ENCODE data around the gene CCNL1. TPM values are rescaled to one million over a fixed set of nuclear protein-coding genes. Genes with fewer than 3 reads are reported as not detected.
A peak's percentile ranks its signal among the peaks of the same experiment; 100 is the strongest.
"Not testable (repeated sequence)": the region's sequence is repeated elsewhere in the genome, so short reads cannot be mapped to it uniquely, and the experiment has no call there.

CCNL1 gene
- total RNA-seq, 2 experiments from 2014 or later: 163 to 215 TPM

GRCh38 chr3:157179365-157179803 is 19.4 kb upstream of the CCNL1 start:
- intact Hi-C loops (cut with DNase I, micrococcal nuclease): loop anchor here in 1 of 2 experiments (5.0 to 10.0 kb wide), 2 partner anchors 928 to 1465 kb away; partner anchors contain the start of genes GFM1 and SHOX2
- H3K27ac Mint-ChIP-seq: no peak overlapping the region
- peaks cover 15% of the 10 kb centered on the region for H3K4me1 Mint-ChIP-seq
- H3K4me3 Mint-ChIP-seq: no peak overlapping the region
- ATAC-seq: no peak
- H3K9me3 Mint-ChIP-seq (ENCODE audit: low read depth): peaks cover 18% of the 10 kb centered on the region
- CTCF ChIA-PET: no interaction called here
- peaks cover 55% of the 10 kb centered on the region for H3K36me3 Mint-ChIP-seq (ENCODE audit: low read depth)
- POLR2A ChIA-PET: no interaction called here
- H3K27me3 Mint-ChIP-seq: no peaks in the 10 kb centered on the region
- no peak for DNase-seq

GRCh38 chr3:157178503-157179364 is 18.8 kb upstream of the CCNL1 start:
- Mint-ChIP-seq H3K36me3 (ENCODE audit: low read depth) (peaks cover 51% of the 10 kb centered on the region), H3K4me1 (peaks cover 19% of the 10 kb centered on the region), H3K9me3 (ENCODE audit: low read depth) (peaks cover 15% of the 10 kb centered on the region)
- H3K4me3 Mint-ChIP-seq, DNase-seq, H3K27ac Mint-ChIP-seq, POLR2A ChIA-PET, ATAC-seq, H3K27me3 Mint-ChIP-seq: not testable (repeated sequence)
- CTCF ChIA-PET: interaction anchor here (0.6 kb wide), 1 partner anchor 9 kb away, joined by 3 read pairs; no protein-coding TSS in a partner anchor
- intact Hi-C loops (cut with DNase I, micrococcal nuclease): loop anchor here in 1 of 2 experiments (5.0 to 10.0 kb wide), 2 partner anchors 929 to 1466 kb away; partner anchors contain the start of genes GFM1 and SHOX2

DNA sequence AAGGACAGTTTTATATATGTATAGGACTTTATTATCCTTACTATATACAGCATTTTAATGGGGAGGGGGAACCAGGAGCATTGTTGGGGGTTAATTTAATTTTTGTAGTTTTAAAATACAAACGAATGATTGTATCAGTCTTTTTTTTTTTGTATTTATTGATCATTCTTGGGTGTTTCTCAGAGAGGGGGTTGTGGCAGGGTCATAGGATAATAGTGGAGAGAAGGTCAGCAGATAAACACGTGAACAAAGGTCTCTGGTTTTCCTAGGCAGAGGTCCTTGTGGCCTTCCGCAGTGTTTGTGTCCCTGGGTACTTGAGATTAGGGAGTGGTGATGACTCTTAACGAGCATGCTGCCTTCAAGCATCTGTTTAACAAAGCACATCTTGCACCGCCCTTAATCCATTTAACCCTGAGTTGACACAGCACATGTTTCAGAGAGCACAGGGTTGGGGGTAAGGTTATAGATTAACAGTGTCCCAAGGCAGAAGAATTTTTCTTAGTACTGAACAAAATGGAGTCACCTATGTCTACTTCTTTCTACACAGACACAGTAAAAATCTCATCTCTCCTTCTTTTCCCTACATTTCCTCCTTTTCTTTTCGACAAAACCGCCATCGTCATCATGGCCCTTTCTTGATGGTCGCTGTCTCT is 18.0 kb upstream of the CCNL1 start:
- H3K27ac Mint-ChIP-seq; H3K4me3 Mint-ChIP-seq; POLR2A ChIA-PET; H3K9me3 Mint-ChIP-seq (ENCODE audit: low read depth); ATAC-seq; DNase-seq; H3K27me3 Mint-ChIP-seq: not testable (repeated sequence)
- peaks cover 19% of the 10 kb centered on the region for H3K4me1 Mint-ChIP-seq
- H3K36me3 Mint-ChIP-seq (ENCODE audit: low read depth): peaks cover 42% of the 10 kb centered on the region
- intact Hi-C loops (cut with DNase I, micrococcal nuclease): loop anchor here in 1 of 2 experiments (5.0 to 10.0 kb wide), 2 partner anchors 929 to 1467 kb away; partner anchors contain the start of genes GFM1 and SHOX2
- CTCF ChIA-PET: interaction anchor here (0.6 to 0.9 kb wide), 2 partner anchors 9 to 23 kb away, joined by 3 read pairs; no protein-coding TSS in a partner anchor

- peaks cover 20% of the 10 kb centered on the region for H3K4me1 Mint-ChIP-seq
- H3K36me3 Mint-ChIP-seq (ENCODE audit: low read depth): peaks cover 37% of the 10 kb centered on the region
- CTCF ChIA-PET: interaction anchor here (0.6 to 3.8 kb wide), 6 partner anchors 16 to 579 kb away, joined by 3 to 47 read pairs (median 7); partner anchors contain the start of gene CCNL1
- POLR2A ChIA-PET: no interaction called here
- peaks cover 3% of the 10 kb centered on the region for H3K9me3 Mint-ChIP-seq (ENCODE audit: low read depth)
- ATAC-seq (no peak), DNase-seq (no peak)
- H3K4me3 Mint-ChIP-seq: peak overlapping the region; percentile 38
- intact Hi-C loops (cut with DNase I, micrococcal nuclease): loop anchor here in 1 of 2 experiments (5.0 to 10.0 kb wide), 2 partner anchors 930 to 1468 kb away; partner anchors contain the start of genes GFM1 and SHOX2
- H3K27ac Mint-ChIP-seq: peak overlapping the region; percentile 80
- no peaks in the 10 kb centered on the region for H3K27me3 Mint-ChIP-seq
Observed at GRCh38 chr3:157176934-157177333, 17.0 kb upstream of the CCNL1 start.

GRCh38 chr3:157175691-157176507 is 16.0 kb upstream of the CCNL1 start:
- Mint-ChIP-seq H3K4me1 (peaks cover 20% of the 10 kb centered on the region), H3K27me3 (no peaks in the 10 kb centered on the region), H3K9me3 (ENCODE audit: low read depth) (peaks cover 3% of the 10 kb centered on the region), H3K27ac (peak overlapping the region; percentile 99), H3K36me3 (ENCODE audit: low read depth) (peaks cover 34% of the 10 kb centered on the region), H3K4me3 (peak overlapping the region; percentile 94)
- peak; percentile 49 for DNase-seq
- ATAC-seq: no peak
- POLR2A ChIA-PET: interaction anchor here (0.5 to 6.1 kb wide), 8 partner anchors 9 to 687 kb away, joined by 3 to 127 read pairs (median 4); partner anchors contain the start of gene CCNL1
- intact Hi-C loops (cut with DNase I, micrococcal nuclease): loop anchor here (1.0 to 10.0 kb wide), 8 partner anchors 16 to 1469 kb away; partner anchors contain the start of genes CCNL1 (in 2 of the 2), SSR3 (in 2 of the 2), TIPARP (in 2 of the 2) and GFM1 (in 1 of the 2)
- CTCF ChIA-PET: interaction anchor here (1.0 to 3.8 kb wide), 10 partner anchors 9 to 621 kb away, joined by 3 to 47 read pairs (median 4); partner anchors contain the start of genes CCNL1 and SSR3

DNA sequence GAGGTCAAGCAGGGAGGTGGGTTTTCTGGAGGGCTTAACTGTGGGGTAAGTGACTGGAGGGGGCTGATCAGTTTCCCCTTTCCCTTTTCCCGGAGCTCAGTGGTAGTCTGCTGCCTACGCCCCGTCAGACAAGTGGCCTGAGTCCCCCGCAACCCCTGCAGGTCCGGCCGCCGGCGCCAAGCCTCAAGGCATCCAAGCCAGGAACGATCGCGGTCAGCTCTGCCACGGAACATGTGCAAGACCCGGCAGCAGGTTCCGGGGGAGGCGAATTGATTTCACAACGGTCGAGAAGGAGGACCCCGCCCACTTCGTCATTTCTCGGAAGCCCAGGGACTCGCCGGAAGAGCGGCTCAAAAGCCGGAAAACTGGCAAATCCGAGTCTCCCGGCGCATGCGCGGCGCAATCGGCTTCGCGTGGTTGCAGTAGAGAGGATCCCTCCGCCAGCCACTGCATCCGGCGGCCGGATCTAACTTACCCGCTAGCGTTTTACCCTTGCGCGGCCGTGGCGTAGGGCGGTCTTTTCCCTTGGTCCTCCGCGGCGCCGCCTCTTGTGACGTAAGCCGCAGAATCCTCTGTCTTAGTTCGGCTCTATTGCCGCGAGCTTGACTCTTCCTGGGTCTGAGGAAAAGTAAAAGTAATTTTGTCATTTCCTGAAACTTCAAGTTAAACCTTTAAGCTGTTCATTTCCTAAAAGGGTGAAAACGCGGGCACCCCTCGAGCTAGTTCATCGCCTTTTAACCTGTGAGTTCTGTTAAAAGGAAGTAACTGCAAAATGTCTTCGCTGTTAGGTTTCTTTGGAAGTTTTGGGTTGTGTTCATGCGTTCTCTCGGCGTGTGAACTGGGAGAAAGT is 14.9 kb upstream of the CCNL1 start:
- intact Hi-C loops (cut with DNase I, micrococcal nuclease): loop anchor here (1.0 to 10.0 kb wide), 8 partner anchors 15 to 1470 kb away; partner anchors contain the start of genes CCNL1 (in 2 of the 2), SSR3 (in 2 of the 2), TIPARP (in 2 of the 2) and GFM1 (in 1 of the 2)
- DNase-seq: peak; percentile 99
- Mint-ChIP-seq H3K4me3 (peak overlapping the region; percentile 94), H3K27ac (peak overlapping the region; percentile 99), H3K4me1 (peaks cover 20% of the 10 kb centered on the region), H3K27me3 (no peaks in the 10 kb centered on the region), H3K36me3 (ENCODE audit: low read depth) (peaks cover 28% of the 10 kb centered on the region), H3K9me3 (ENCODE audit: low read depth) (peaks cover 3% of the 10 kb centered on the region)
- CTCF ChIA-PET: interaction anchor here (0.6 to 3.8 kb wide), 9 partner anchors 8 to 620 kb away, joined by 3 to 47 read pairs (median 5); partner anchors contain the start of genes CCNL1 and SSR3
- peak; percentile 95 for ATAC-seq
- POLR2A ChIA-PET: interaction anchor here (0.5 to 6.1 kb wide), 9 partner anchors 8 to 1534 kb away, joined by 3 to 127 read pairs (median 3); partner anchors contain the start of gene CCNL1

DNA sequence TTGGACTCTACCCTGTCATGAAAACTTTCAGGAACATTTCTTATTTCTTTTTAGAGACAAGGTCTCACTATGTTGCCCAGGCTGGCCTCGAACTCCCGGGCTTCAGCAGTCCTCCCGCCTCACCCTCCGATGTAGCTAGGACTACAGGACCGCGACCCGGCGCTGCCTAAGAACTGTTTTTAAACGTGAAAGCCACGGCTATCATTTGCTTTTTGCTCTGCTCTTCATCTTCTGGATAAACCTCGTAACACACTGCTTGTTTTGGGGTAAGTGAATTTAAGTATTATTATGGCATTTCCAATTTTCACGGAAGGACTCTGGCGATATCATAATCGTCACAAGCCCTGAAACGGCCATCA is 14.3 kb upstream of the CCNL1 start:
- Mint-ChIP-seq H3K36me3 (ENCODE audit: low read depth) (peaks cover 22% of the 10 kb centered on the region), H3K27me3 (no peaks in the 10 kb centered on the region), H3K27ac (peak overlapping the region; percentile 99), H3K9me3 (ENCODE audit: low read depth) (peaks cover 3% of the 10 kb centered on the region), H3K4me1 (peaks cover 20% of the 10 kb centered on the region), H3K4me3 (peak overlapping the region; percentile 94)
- ChIA-PET CTCF (interaction anchor here (0.9 to 3.8 kb wide), 4 partner anchors 13 to 19 kb away, joined by 4 to 47 read pairs (median 6); partner anchors contain the start of gene CCNL1), POLR2A (interaction anchor here (0.9 to 6.1 kb wide), 4 partner anchors 8 to 14 kb away, joined by 3 to 127 read pairs (median 7); partner anchors contain the start of gene CCNL1)
- intact Hi-C loops (cut with DNase I, micrococcal nuclease): loop anchor here (2.0 to 10.0 kb wide), 3 partner anchors 65 to 1471 kb away; partner anchors contain the start of genes GFM1 (in 1 of the 2) and TIPARP (in 1 of the 2)
- ATAC-seq: no peak
- DNase-seq: peak; percentile 55

DNA sequence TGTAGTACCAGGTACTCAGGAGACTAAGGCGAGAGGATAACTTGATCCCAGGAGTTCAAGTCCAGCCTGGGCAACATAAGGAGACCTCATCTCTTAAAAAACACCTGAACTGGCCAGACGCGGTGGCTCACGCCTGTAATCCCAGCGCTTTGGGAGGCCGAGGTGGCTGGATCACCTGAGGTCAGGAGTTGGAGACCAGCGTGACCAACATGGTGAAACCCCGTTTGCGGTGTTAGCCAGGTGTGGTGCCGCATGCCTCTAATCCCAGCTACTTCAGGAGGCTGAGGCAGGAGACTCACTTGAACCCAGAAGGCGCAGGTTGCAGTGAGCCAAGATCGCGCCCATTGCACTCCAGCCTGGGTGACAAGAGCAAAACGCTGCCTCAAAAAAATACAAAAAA is 13.4 kb upstream of the CCNL1 start:
- Mint-ChIP-seq H3K36me3 (ENCODE audit: low read depth) (peaks cover 16% of the 10 kb centered on the region), H3K4me1 (peaks cover 20% of the 10 kb centered on the region)
- intact Hi-C loops (cut with DNase I, micrococcal nuclease): loop anchor here in 1 of 2 experiments (10.0 kb wide), 1 partner anchor 1471 kb away; the partner anchor contains the start of gene GFM1
- not testable (repeated sequence) for H3K9me3 Mint-ChIP-seq (ENCODE audit: low read depth); H3K27ac Mint-ChIP-seq; ATAC-seq; H3K27me3 Mint-ChIP-seq; H3K4me3 Mint-ChIP-seq; DNase-seq
- POLR2A ChIA-PET: interaction anchor here (6.1 kb wide), 1 partner anchor 13 kb away, joined by 127 read pairs; the partner anchor contains the start of gene CCNL1
- CTCF ChIA-PET: interaction anchor here (0.8 to 3.8 kb wide), 5 partner anchors 10 to 35 kb away, joined by 3 to 47 read pairs (median 4); partner anchors contain the start of gene CCNL1

GRCh38 chr3:157172746-157173145 is 12.8 kb upstream of the CCNL1 start:
- CTCF ChIA-PET: interaction anchor here (1.2 to 1.7 kb wide), 3 partner anchors 10 to 35 kb away, joined by 3 to 4 read pairs (median 3); no protein-coding TSS in a partner anchor
- no peaks in the 10 kb centered on the region for H3K27me3 Mint-ChIP-seq
- peaks cover 19% of the 10 kb centered on the region for H3K4me1 Mint-ChIP-seq

More at GRCh38 chr3:157172746-157173145, 12.8 kb upstream of the CCNL1 start:
- intact Hi-C loops (cut with DNase I, micrococcal nuclease): loop anchor here in 1 of 2 experiments (10.0 kb wide), 1 partner anchor 1472 kb away; the partner anchor contains the start of gene GFM1
- DNase-seq: no peak
- POLR2A ChIA-PET: interaction anchor here (6.1 kb wide), 1 partner anchor 12 kb away, joined by 127 read pairs; the partner anchor contains the start of gene CCNL1
- Mint-ChIP-seq H3K36me3 (ENCODE audit: low read depth) (peaks cover 10% of the 10 kb centered on the region), H3K4me3 (no peak overlapping the region), H3K27ac (peak overlapping the region; percentile 24), H3K9me3 (ENCODE audit: low read depth) (no peaks in the 10 kb centered on the region)
- no peak for ATAC-seq

Data from activated CD4-positive, alpha-beta T cell treated with anti-CD3 and anti-CD28 coated beads for 36 hours (primary cell).